Transverse colon (tissue), 4 donors: ENCODE measurements around the gene SPEM1. TPM values are rescaled to one million over a fixed set of nuclear protein-coding genes. Genes with fewer than 3 reads are reported as not detected.

Experiments used
- DNase-seq: peaks from one replicate; pipeline ENCODE4 v3.0.0-alpha.2; 2019
- H3K27ac ChIP-seq, 4 donors: fragments of 200-600 bp; sonication (generic); 2 replicates each; pipeline ENCODE4 v1.5.1; 2016 to 2018; ENCODE audit warnings: inconsistent platforms in 4 of 4
- H3K27me3 ChIP-seq: fragments of 200-600 bp; sonication (generic); 2 replicates; pipeline ENCODE4 v1.5.1; 2017; ENCODE audit warnings: inconsistent platforms
- H3K36me3 ChIP-seq, 4 donors: fragments of 200-600 bp; sonication (generic); 2 replicates each; pipeline ENCODE4 v1.5.1; 2017 to 2019; ENCODE audit warnings: inconsistent platforms in 4 of 4
- H3K4me1 ChIP-seq, 4 donors: fragments of 200-600 bp; sonication (generic); 2 replicates each; pipeline ENCODE4 v1.5.1; 2017 to 2020; ENCODE audit warnings: inconsistent platforms in 4 of 4
- H3K4me3 ChIP-seq, 4 donors: fragments of 200-600 bp; sonication (generic); 1 replicate in 1 of 4; 2 replicates in 3 of 4; pipeline versions ENCODE4 v1.5.1 to v1.6.1; 2017 to 2019; ENCODE audit warnings: inconsistent platforms in 4 of 4
- H3K9me3 ChIP-seq, 2 donors: fragments of 200-600 bp; sonication (generic); 2 replicates each; pipeline ENCODE4 v1.5.1; 2017 to 2019; ENCODE audit warnings: inconsistent platforms in 2 of 2
- EP300 ChIP-seq: sonication (generic); formaldehyde crosslinking; IDR thresholded peaks from one replicate; pipeline ENCODE4 v1.6.1; 2017; ENCODE audit warnings: antibody characterized with exemption, low read depth
- POLR2A ChIP-seq: fragments of 450-650 bp; IDR thresholded peaks from one replicate; pipeline ENCODE4 v1.6.1; 2016; ENCODE audit warnings: antibody characterized with exemption, mild to moderate bottlenecking, moderate library complexity
- POLR2AphosphoS5 ChIP-seq, 3 donors: sonication (generic); formaldehyde crosslinking; IDR thresholded peaks; one replicate each; pipeline ENCODE4 v1.6.1; 2016; ENCODE audit warnings: antibody characterized with exemption in 3 of 3
- WGBS, 2 donors: methylation state at CpG; one replicate each; pipeline ENCODE4 v1.1.5; 2018; ENCODE audit warnings: low coverage in 1 of 2; 5-methylcytosine and 5-hydroxymethylcytosine counted together
- in situ Hi-C, 4 donors: fragments of 200-750 bp; cut with MboI; loops; one replicate each; pipeline versions ENCODE4 v1.15.0 to v1.15.1; 2017; ENCODE audit warnings: low sequenced_read_pairs in 3 of 4, low pct_ligation_motif_present in 1 of 4, low pct_unique_long_range_greater_than_20kb in 1 of 4
- intact Hi-C: fragments of 100-400 bp; cut with DNase I; formaldehyde crosslinking; loops from one replicate; pipeline ENCODE4 v1.15.1; 2023; ENCODE audit warnings: low total_unique reads
- total RNA-seq, 4 donors: library from RNA; depleted of rRNA; stranded (reverse); fragments of >200 nt; gene quantifications; one replicate each; pipeline ENCODE4 v1.1.0, GENCODE V29; 2016
- TF ChIP-seq, protein P1 (sequence below), 5 experiments: fragments of 200-600 bp in 3 of 5; fragments of 450-650 bp in 2 of 5; sonication (generic) in 3 of 5; IDR thresholded peaks; 1 replicate in 2 of 5; 2 replicates in 3 of 5; pipeline ENCODE4 v1.5.1; 2016 to 2017; ENCODE audit warnings: antibody characterized with exemption in 5 of 5, inconsistent platforms in 3 of 5, mild to moderate bottlenecking in 2 of 5, moderate library complexity in 1 of 5

The SPEM1 gene, protein sequence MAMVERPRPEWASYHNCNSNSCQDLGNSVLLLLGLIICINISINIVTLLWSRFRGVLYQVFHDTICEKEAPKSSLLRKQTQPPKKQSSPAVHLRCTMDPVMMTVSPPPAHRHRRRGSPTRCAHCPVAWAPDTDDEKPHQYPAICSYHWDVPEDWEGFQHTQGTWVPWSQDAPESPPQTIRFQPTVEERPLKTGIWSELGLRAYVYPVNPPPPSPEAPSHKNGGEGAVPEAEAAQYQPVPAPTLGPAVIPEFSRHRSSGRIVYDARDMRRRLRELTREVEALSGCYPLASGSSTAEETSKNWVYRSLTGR
- not detected for total RNA-seq

DNA sequence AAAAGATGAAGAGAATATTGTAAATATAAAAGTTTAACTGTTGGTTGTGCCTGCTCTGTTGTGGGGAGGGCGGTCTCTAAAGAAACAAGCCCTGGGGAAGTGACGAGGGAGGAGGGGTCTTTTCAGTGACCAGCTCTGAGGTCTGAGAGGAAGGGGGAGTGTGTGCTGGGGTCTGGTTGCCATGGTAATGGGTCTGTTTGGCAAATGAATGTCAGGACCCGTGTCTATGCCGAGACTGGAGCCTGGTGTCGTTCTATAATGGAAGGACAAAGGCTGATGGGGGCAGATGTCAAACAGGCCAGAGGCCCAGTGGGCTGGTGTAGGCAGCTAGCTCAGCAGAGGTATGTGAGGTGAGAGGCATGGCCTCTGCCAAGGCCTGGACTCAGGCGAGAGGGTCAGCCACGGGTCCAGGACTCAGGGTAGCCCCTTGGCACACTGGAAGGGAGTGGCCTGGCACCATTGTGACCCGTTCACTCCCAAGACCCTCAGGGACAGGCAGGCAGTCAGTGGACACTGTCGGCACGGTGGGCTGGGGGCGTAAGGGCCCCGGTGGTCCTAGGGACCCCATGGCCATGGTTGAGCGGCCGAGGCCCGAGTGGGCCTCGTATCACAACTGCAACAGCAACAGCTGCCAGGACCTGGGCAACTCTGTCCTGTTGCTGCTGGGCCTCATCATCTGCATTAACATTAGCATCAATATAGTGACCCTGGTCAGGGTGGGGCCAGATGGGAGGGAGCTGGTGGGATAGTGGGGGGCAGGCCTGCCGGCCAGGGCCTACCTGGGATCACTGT, at the start of gene SPEM1:
TSS of gene SPEM1 (plus strand) at position 506 of the 792 bp plus-strand sequence. CDS start at position 567, 61 bp downstream.
- no peak within 1 kb of the TSS for H3K4me3 ChIP-seq
- H3K9me3 ChIP-seq, result no peaks in the 10 kb centered on the region
- TF ChIP-seq, protein P1, sequence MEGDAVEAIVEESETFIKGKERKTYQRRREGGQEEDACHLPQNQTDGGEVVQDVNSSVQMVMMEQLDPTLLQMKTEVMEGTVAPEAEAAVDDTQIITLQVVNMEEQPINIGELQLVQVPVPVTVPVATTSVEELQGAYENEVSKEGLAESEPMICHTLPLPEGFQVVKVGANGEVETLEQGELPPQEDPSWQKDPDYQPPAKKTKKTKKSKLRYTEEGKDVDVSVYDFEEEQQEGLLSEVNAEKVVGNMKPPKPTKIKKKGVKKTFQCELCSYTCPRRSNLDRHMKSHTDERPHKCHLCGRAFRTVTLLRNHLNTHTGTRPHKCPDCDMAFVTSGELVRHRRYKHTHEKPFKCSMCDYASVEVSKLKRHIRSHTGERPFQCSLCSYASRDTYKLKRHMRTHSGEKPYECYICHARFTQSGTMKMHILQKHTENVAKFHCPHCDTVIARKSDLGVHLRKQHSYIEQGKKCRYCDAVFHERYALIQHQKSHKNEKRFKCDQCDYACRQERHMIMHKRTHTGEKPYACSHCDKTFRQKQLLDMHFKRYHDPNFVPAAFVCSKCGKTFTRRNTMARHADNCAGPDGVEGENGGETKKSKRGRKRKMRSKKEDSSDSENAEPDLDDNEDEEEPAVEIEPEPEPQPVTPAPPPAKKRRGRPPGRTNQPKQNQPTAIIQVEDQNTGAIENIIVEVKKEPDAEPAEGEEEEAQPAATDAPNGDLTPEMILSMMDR (IDR thresholded peaks at IDR 0.05), result no peak
- TF ChIP-seq EP300 (no peak), POLR2A (no peak)
- 81 to 83% methylated on average over 3 to 17 of the region's 17 CpGs for WGBS, 2 donors
- no peaks in the 10 kb centered on the region for H3K27me3 ChIP-seq
- in situ Hi-C loops, result no loop called here
- no peaks in the 10 kb centered on the region for H3K4me1 ChIP-seq
- no peak within 1 kb of the TSS for H3K27ac ChIP-seq
- intact Hi-C loops, result no loop called here
- H3K36me3 ChIP-seq, result no peaks in the 10 kb centered on the region
- DNase-seq, result no peak

DNA sequence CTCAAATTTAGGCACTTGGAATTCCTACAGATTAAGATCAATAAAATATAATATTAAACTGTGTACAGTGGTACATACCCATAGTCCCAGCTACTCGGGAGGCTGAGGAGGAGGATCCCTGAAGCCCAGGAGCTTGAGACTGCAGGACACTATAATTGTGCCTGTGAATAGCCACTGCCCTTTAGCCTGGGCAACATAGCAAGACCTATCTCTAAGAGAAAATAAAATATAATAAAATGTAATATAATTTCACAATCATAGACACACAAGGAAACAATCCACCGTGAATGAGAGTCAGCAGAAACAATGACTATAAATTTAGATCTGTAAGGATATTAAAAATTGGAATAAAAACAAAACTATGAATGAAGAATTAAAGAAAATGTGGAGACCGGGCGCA, 49.3 kb upstream of the SPEM1 start:
- WGBS, 2 donors, result 36 to 73% methylated on average over 2 to 4 of the region's 4 CpGs
- in situ Hi-C loops, result no loop called here
- Histone ChIP-seq H3K27ac (no peak overlapping the region), H3K4me3 (no peak overlapping the region), H3K27me3 (no peaks in the 10 kb centered on the region), H3K36me3 (no peaks in the 10 kb centered on the region), H3K4me1 (no peaks in the 10 kb centered on the region), H3K9me3 (no peaks in the 10 kb centered on the region)
- TF ChIP-seq POLR2A (no peak), EP300 (no peak), POLR2AphosphoS5 (IDR thresholded peaks at IDR 0.05) (no peak)
- TF ChIP-seq, protein P1 (IDR thresholded peaks at IDR 0.05), result no peak
- DNase-seq, result no peak
- intact Hi-C loops, result no loop called here

DNA sequence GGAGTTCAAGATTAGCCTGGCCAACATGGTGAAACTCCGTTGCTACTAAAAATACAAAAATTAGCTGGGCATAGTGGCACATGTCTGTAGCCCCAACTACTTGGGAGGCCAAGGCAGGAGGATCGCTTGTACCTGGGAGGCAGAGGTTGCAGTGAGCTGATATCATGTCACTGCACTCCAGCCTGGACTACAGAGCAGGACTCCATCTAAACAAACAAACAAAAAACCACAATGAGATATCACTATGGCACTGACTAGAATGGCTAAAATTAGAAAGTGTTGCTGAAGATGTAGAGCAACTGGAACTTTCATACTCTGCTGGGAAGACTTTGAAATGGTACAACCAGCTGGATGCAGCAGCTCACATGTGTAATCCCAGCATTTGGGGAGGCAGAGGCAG, 45.8 kb upstream of the SPEM1 start:
- intact Hi-C loops (no loop called here), in situ Hi-C loops (no loop called here)
- Histone ChIP-seq H3K27me3 (no peaks in the 10 kb centered on the region), H3K4me1 (no peaks in the 10 kb centered on the region), H3K36me3 (no peaks in the 10 kb centered on the region), H3K9me3 (no peaks in the 10 kb centered on the region), H3K4me3 (no peak overlapping the region), H3K27ac (no peak overlapping the region)
- TF ChIP-seq POLR2AphosphoS5 (IDR thresholded peaks at IDR 0.05), result no peak
- TF ChIP-seq, protein P1 (IDR thresholded peaks at IDR 0.05), result no peak
- WGBS, 2 donors, result 85 to 100% methylated on average over 1 to 2 of the region's 2 CpGs
- DNase-seq, result no peak

DNA sequence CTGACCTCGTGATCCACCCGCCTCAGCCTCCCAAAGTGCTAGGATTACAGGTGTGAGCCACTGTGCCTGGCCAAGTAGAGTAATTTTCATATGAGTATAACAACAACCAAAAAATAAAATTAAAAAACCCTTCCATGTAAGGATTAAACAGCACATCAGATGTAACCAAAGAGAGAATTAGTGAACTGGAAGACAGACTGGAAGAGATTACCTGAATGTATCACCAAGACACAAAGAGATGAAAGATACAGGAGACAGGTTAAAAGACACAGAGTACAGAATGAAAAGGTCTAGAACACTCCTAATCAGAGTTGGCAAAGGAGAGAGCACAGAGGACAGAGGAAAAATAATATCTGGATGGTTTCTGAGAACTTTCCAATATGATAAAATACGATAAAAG, 41.0 kb upstream of the SPEM1 start:
- DNase-seq, result no peak
- TF ChIP-seq EP300 (no peak), POLR2AphosphoS5 (IDR thresholded peaks at IDR 0.05) (no peak), POLR2A (no peak)
- TF ChIP-seq, protein P1 (IDR thresholded peaks at IDR 0.05), result no peak
- 95 to 97% methylated on average over 3 of the region's 3 CpGs for WGBS, 2 donors
- H3K4me3 ChIP-seq, result no peak overlapping the region
- H3K27ac ChIP-seq, result no peak overlapping the region
- intact Hi-C loops, result no loop called here
- no peaks in the 10 kb centered on the region for H3K27me3 ChIP-seq
- H3K4me1 ChIP-seq, result peaks cover 6 to 22% (median 21%) of the 10 kb centered on the region in 4 donors
- in situ Hi-C loops, result no loop called here
- no peaks in the 10 kb centered on the region for H3K36me3 ChIP-seq
- H3K9me3 ChIP-seq, result no peaks in the 10 kb centered on the region
